DMS153 treated with DMSO at 0.1 percent for 48 hours (cell line): ENCODE data around the gene GLT8D1.

Source experiments
- DNase-seq: peaks from one replicate; lab custom pipeline; 2025; ENCODE audit not compliant: unreplicated experiment; lab: John Stamatoyannopoulos, UW

Gene GLT8D1

DNA sequence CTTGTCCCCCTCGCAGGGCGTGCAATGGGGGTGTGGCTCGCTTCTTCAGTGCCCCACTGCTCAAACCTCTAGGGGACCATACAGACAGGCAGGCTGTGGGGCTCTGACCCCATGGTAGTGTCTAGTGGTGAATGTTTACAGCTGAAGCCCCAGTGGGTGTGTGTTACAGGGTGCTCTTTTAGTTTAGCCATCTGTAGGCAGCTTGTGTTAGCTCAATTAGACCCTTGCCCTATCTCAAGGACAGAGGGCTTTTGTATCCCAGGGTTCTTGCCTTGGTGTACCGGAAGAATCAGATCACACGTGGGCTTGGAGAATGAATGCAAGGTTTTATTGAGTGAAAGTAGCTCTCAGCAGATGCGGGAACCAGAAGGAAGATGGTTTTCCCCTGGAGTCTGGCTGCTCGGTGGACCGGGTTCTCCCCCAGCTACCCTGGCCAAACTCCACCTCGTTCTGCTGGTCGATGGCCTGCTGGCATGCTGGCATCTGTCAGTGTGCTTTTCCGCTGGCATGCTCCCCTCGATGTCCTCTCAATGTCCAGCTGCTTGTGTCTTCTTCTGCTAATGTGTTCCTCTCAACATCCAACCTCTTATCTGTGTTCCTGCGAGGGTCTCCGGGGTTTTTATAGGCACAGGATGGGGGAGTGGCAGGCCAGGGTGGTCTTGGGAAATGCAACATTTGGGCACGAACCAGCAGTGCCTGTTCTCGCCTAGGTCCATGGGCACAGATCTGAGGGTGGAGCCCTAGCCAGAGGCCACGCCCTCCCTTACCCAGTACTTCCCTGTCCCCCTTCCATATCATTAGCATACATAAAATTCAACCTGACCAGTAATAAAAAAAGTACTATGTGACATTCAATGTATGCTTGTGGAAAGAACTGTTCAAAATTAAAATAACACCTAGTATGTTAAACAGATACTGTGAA, 7.0 kb upstream of the GLT8D1 start:
- DNase-seq = no peak

DNA sequence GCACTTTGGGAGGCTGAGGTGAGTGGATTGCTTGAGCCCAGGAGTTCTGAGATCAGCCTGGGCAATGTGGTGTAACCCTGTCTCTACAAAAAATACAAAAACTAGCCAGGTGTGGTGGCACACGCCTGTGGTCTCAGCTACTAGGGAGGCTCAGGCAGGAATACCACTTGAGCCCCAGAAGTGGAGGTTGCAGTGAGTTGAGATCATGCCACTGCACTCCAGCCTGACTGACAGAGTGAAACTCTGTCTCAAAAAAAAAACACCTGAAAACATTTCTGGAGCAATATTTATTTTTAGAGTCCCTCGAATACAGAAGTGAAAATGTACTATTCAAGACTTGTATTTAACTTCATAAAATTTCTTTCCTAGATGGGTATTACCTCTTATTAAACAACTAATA, 4.9 kb upstream of the GLT8D1 start:
- no peak for DNase-seq

DNA sequence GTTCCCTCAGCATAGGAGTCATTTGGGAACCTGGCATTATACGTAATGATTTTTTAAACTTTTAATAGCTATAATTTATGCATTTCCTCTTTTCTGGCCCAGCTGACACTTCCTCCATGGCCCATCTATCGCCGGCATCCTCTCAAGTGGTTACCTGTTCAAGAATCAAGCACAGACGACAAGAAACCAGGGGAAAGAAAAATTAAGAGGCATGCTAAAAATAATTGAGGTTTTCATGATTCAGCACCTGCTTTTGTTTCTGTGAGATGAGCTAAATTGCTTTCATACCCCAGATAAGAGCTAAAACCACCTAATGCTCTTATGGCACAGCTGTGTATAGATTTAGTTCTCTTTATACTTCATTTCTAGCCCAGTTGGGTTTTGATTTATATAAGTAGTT, 2.0 kb upstream of the GLT8D1 start:
- DNase-seq = no peak

DNA sequence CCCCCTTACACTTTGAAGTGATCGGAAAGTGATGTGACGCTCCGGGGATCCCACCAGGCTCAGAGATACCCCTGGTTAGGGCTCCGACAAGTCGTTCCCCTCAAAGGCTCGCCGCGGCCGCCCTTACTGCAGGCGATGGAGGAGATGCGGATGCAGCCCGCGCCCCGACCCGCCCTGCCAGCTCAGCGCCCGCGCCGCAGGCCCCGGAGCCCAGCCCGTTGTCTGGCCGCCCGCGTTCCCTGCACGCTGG, 228 bp downstream of the GLT8D1 start:
- no peak for DNase-seq

DNA sequence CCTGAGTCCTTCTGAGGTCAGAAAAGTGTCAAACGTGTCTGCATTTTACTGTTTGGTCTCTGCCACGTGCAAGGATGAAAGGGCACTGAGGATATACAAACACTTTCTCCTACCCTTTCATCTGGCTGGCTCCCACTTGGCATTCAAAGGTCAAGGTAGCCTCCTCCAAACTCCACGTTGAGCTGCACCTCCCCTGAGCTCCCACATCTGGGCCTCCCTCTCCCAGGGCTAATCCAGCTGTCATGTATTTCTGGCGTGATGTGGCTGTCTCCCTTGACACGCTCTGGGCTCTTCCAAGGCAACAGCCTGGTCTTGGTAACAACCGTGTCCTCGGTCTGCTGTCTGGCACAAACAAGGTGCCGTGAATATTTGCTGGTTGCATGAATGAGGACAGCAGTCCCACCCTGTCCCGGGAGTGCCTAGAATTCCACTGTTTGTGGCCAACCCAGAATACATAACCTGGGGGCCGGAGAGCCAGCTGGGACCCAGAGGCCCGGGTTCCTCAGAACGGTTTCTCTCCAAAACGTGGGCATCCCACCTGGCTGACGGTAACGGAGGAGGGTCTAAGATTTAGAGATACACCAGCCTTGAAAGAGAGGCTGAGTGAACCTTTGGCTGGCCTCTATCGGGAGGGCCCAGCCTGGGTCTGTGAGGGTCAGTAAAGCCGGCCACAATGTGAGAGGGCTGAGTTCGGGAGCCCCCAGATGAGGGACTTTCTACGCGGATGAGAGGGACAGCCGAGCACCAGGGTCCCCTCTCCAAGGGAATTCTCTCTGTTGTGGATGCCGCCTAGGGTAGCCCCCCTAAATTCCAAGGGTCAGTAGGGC, 767 bp downstream of the GLT8D1 start:
- DNase-seq = no peak

DNA sequence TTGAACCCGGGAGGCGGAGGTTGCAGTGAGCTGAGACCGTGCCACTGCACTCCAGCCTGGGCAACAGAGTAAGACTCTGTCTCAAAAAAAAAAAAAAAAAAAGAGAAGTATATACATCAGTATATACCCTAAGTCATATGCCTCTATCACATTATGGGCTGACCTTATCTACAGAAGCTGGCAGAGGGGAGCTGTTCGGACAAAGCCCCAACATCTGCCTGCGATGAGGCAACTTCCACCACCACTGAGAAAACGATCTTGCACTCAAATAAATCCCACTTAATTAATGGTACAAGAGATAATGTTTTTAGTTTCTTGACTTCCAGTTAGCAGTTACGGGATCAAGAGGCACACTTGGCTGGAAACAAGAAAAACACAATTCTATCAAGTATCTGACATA, 2.2 kb downstream of the GLT8D1 start:
- DNase-seq = no peak

DNA sequence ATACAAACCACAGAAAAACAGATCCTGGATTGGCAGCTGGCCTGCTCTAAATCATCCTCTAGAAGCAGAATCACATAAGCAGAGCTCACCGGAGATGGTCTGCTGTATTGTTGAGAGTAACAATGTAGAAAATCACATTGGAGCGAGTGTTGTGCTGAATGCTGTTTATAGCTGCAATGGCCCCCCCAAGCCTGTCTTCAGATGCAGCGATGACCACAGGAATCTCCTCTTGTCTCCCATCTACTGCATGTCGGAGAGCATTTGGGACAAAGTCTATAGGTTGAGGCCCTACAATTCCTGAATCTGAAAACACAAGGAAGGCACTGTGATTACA, 8.0 kb downstream of the GLT8D1 start:
- DNase-seq = no peak

DNA sequence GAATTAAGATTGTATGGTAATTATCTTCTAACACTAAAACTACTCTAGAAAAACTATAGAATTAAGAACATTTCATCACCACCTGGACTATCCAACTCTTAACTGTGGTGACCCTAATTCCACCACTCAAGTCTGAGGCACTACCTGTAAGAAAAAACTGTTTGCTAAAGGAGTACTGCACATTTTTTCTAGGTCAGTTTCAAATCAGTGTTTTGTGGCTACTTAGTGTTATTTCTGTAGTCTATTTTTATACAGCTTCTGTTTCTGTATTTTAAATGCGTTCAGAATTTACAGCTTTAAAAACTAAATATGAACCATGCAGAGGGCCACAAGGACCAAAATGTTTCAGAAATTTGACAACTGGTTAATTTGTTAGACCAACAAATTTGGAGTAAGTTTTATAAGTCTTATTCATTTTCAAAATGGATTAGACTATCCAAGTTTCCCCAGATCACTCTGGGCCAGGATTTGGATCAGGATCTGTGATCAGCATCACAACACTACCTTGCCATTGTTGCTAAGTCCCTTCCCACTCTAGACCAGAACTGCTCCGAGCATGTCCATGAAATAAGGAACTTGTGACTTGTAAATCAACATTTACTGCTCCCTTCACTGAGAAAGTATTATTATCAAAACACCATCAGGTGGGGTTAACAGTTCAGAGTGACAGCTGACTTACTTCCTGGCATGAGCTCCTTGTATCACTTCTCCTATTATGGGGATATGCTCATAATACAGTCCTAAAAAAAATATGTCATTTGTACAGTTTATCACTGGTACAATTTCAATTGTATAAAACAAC, 8.6 kb downstream of the GLT8D1 start:
- DNase-seq = no peak

DNA sequence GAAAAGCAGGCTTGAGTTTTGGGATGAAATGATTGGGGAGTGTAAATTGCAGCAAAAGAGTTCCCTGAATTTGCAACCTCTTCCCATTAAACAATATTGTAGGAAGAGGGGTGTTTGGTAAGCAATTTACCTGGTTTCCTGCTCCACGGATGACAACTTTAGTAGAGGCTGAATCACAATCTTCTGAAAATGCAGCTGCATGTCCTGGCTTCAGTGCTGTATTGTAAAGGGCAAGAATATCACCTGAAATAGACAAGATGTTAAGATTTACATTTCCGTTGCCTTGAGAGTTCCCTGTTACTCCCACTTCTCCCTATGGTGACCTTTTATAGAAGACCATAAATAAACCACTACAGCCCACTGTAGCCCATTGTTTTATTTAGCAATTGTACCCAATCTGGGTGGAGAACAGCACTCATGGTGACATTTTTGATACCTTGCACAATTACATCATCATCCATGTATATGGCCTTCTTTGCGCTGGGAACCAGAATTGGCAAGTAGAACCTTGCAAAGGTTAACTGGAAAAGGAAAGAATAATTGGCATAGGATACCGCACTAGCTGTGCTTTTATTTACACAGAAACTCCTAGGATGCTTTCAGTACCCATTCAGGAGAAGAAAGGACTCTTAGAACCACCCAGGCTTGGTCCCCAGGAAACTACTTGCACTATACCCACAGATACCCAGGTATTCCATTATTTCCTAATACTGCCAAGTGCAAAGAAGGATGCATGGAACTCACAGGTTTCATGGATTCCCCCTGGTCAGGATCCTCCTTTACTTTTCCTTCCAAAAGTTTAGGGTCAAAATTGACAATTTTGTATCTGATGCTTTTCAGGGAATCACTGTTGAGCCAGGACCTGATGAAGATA, 9.6 kb downstream of the GLT8D1 start:
- no peak for DNase-seq

DNA sequence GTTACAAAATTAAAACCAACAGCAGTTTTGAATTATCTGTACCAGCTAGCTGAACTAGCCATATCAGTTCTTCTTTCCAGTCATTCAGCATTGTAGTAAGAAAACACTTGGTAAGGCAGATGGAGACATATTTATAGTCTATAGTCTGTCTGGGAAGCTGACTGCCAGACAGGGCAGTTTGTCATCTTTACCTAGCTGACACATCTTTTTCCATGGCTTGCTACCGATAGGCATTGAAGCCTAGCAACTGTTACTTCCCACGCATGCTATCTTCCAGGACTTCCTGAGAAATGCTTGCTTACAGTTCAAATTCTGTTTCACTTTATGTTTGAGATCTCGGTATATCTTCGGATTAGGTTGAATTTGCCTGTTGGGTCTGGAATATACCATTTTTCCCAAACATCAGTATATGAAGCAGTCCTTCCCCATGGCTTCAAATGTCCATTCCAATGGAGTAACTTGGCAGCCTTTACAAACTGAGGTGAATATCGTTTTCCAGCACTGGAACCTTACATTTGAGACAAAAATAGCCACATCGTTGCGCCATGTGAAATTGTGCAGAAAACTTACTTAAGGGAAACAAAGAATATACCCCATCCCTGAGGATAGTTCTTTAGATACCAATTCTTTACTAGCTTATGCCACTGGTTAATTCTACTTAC, 10.9 kb downstream of the GLT8D1 start:
- DNase-seq = no peak

DNA sequence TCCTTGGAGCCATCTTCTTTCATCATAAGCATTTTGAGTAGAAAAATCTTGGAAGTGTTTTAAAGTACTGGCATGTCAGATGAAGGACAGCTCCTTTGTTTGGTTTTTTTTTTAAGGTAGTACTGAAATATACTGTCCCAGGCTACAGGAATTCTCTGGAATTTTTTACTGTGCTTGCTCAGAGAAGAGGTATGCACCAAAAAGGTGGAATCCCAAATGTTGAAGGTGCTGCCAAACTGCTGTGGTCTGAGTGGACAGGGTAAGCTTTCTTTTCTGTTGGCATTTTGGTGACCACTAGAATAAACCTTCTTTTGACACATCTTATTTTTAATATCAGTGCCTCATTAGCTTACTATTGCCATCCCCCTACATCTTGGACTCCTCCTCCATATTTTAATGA, 12.5 kb downstream of the GLT8D1 start:
- no peak for DNase-seq

DNA sequence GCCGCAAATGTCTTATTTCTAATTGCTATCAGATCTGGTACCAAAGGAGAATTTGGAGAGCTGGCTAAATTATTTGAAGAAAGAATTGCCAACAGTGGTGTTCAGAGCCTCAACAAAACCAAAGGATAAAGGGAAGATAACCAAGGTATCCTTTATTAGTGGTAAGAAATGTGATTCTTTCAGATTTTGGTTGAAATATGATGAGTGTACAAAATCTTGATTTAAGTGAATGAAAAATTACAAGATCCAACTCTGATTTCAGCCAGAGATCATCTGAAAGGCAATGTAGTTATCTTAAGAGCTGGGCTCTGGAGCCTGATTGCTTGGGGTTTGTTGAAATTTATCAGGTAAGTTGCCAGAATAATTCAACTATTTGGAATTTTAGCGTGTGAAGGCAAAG, 15.0 kb downstream of the GLT8D1 start:
- no peak for DNase-seq

DNA sequence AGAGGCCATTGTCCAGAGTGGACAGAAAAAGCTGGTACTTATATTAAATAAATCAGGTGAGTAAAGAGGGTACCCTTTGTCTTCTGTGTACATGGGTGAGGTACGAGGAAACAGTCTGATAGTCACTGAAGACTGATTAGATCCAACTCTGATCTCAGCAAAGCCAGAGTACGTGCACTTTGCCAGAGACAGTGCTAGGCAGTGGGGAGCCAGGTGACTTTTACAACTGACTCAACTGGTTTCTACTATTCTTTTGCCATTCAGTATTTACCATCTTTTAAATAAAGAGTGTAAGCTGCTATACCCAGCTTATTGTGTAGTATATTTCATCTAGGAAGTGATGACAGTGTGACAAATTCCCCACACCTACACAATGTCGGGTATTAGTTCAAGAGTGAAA, 16.4 kb downstream of the GLT8D1 start:
- DNase-seq = no peak

DNA sequence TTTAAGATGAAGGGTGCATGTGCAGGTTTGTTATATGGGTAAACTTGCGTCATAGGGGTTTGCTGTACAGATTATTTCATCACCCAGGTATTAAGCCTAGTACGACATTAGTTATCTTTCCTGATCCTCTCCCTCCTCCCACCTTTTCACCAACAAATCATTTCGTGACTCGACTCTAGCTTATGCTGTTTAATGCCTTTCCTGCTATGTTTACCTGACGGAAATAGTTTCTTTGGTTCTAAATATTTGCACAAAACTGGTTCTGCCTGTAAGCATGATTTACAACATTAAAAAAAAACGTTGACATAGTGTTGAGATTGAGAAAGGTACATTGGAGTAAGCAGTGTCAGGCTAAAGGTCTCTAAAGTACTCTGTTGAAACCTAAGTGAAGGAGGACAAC, 17.3 kb downstream of the GLT8D1 start:
- DNase-seq = no peak

DNA sequence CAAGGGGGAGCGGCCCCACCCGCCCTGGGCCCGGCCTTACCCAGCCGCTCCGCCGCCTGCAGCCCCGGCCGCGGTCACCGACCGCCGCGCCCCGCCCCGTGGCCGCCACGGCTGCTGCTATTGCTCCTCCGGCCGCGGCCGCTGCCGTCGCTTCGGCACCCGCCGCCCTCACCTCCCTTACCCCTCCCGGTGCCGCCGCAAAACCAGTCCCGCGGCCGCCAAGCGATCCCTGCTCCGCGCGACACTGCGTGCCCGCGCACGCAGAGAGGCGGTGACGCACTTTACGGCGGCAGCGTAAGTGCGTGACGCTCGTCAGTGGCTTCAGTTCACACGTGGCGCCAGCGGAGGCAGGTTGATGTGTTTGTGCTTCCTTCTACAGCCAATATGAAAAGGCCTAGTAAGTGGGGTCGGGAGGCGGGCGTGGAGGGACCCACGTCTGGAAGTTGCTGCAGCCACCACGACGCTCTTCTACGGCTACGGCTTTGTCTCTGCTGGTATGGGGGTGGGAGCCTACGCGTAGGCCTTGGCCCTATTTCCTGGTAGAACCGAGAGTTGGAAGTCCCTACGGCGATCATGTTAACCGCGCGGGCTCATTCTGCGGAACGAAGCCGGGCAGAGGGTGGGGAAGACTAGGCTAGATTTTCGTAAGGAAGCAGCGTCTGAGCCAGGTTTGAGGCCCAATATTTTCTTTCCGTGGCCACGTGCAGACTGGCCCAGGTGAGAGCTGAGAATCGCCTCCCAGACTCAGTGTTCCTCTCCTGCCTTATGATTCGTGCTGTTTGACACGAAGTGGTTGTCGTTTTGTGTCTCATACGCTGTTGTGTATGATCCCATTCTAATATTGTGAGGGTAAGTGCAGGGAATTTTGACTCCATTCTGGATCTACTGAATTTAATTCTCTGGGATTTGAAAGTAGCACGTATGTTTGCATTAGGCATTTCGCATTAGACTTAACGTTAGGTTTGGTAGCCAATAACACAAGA, 19.6 kb downstream of the GLT8D1 start, which contains the start of the genes GNL3 and PBRM1:
TSS of gene GNL3 (plus strand) at position 324 of the 983 bp plus-strand sequence. CDS start at position 385, 61 bp downstream.
TSS of gene PBRM1 (minus strand) at position 205 of the 983 bp plus-strand sequence.
- peak; percentile 20 for DNase-seq

DNA sequence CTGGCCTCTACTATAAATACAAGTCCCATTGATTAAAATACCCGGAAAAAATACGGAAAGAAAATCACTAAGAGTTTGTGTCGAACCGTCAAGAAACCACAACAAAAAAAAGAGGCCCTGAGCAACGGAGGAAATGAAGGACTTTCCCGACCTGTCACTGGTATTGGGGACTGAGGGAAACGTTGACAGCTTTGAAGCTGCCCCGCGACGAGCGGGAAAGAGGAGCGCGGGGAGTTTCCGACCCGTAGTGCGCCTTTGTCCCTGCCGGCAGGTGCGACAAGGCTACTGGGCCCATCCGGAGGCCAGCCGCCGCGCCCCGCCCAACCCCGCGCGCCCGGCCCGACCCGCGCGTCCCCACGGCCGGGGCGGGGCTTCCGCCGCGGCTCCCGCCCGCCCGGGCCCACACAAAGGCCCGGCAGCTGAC, 20.3 kb downstream of the GLT8D1 start:
- peak; percentile 15 for DNase-seq

DNA sequence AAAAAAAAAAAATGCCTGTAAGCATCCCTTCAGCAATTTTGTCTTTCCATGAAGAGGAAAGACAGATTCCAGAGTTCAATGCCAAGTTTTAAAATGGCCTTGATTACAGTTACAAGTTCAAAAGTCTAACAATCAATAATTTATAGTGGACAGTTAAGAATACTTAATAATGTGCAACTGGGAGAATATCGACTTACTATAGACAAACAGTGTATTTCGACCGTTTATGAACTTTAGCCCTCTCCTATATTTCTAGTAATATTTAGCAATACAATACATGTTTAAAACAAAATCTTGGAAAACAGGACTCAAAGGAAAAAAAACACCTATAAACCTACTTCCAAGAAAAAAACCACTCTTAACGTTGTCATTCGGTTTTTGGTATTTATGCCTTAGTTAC, 21.4 kb downstream of the GLT8D1 start:
- no peak for DNase-seq

DNA sequence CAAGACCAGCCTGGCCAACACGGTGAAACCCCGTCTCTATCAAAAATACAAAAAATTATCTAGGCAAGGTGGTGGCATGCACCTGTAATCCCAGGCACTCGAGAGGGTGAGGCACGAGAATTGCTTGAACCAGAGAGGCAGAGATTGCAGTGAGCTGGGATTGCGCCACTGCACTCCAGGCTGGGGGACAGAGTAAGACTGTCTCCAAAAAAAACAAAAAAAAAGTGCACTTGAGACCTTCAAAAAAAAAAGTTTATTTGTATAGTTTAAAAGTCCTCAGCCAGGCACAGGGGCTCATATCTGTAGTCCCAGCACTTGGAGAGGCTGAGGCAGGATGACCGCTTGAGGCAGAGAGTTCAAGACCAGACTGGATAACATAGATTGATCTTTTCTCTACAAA, 22.0 kb downstream of the GLT8D1 start:
- no peak for DNase-seq

DNA sequence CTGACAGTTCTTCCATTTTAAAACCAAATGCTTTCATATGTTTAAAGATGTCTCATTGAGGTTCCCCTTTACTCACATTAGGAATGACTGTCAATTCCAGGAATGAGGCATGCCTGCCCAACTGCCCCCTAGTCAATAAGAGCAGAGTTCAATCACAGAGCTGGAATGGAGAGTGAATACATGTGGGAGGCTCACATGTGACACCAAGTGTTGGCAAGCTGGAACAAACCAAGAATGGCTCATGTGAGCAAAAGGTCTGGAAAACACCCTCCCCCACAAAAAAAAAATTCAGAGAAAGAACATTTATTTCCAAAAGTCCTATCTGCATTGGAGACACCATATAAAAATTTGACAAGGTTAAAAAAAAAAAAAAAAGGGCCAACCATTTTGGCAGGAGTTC, 23.6 kb downstream of the GLT8D1 start:
- no peak for DNase-seq
